Tibial nerve (tissue), 4 donors: ENCODE results near the gene GPR142. TPM values are rescaled to one million over a fixed set of nuclear protein-coding genes. Genes with fewer than 3 reads are reported as not detected.

ENCODE experiments used
- DNase-seq, 2 donors: peaks; one replicate each; pipeline ENCODE4 v3.0.0-alpha.2; 2019; ENCODE audit warnings: low spot score in 2 of 2
- H3K27ac ChIP-seq, 4 donors: fragments of 200-600 bp; sonication (generic) in 3 of 4; one replicate each; pipeline ENCODE4 v1.5.1; 2017 to 2019; ENCODE audit warnings: mild to moderate bottlenecking in 1 of 4
- H3K27me3 ChIP-seq, 2 donors: fragments of 200-600 bp; sonication (generic) in 1 of 2; one replicate each; pipeline versions ENCODE4 v1.5.1 to v1.6.0; 2017 to 2019
- H3K36me3 ChIP-seq, 3 donors: fragments of 200-600 bp; sonication (generic); one replicate each; pipeline ENCODE4 v1.5.1; 2018 to 2019
- H3K4me1 ChIP-seq, 4 donors: fragments of 200-600 bp; sonication (generic) in 3 of 4; one replicate each; pipeline ENCODE4 v1.5.1; 2017 to 2019
- H3K4me3 ChIP-seq, 4 donors: fragments of 200-600 bp; sonication (generic) in 3 of 4; one replicate each; pipeline ENCODE4 v1.5.1; 2017 to 2019; ENCODE audit warnings: mild to moderate bottlenecking in 1 of 4, moderate library complexity in 1 of 4
- H3K9me3 ChIP-seq, 4 donors: fragments of 200-600 bp; sonication (generic) in 3 of 4; one replicate each; pipeline ENCODE4 v1.5.1; 2017 to 2019
- EP300 ChIP-seq, 2 donors: sonication (generic); formaldehyde crosslinking; IDR thresholded peaks; one replicate each; pipeline ENCODE4 v1.6.1; 2017; ENCODE audit warnings: antibody characterized with exemption in 2 of 2, mild to moderate bottlenecking in 1 of 2
- POLR2A ChIP-seq, 2 donors: fragments of 450-650 bp; IDR thresholded peaks; one replicate each; pipeline ENCODE4 v1.6.1; 2017; ENCODE audit warnings: antibody characterized with exemption in 2 of 2, mild to moderate bottlenecking in 2 of 2, moderate library complexity in 2 of 2
- WGBS, 2 donors: methylation state at CpG; one replicate each; pipeline ENCODE4 v1.1.5; 2018; 5-methylcytosine and 5-hydroxymethylcytosine counted together
- total RNA-seq, 4 donors: library from RNA; depleted of rRNA; stranded (reverse); fragments of >200 nt; gene quantifications; one replicate each; pipeline ENCODE4 v1.1.0, GENCODE V29; 2016
- TF ChIP-seq, protein P1 (sequence below), 5 experiments: fragments of 200-600 bp in 3 of 5; fragments of 450-650 bp in 2 of 5; sonication (generic) in 3 of 5; IDR thresholded peaks; one replicate each; pipeline ENCODE4 v1.5.1; 2016 to 2019; ENCODE audit warnings: antibody characterized with exemption in 5 of 5, mild to moderate bottlenecking in 3 of 5, moderate library complexity in 2 of 5

The GPR142 gene
- total RNA-seq, 4 donors from 2014 or later, result 0.59 to 2.8 TPM; not detected in 2

DNA sequence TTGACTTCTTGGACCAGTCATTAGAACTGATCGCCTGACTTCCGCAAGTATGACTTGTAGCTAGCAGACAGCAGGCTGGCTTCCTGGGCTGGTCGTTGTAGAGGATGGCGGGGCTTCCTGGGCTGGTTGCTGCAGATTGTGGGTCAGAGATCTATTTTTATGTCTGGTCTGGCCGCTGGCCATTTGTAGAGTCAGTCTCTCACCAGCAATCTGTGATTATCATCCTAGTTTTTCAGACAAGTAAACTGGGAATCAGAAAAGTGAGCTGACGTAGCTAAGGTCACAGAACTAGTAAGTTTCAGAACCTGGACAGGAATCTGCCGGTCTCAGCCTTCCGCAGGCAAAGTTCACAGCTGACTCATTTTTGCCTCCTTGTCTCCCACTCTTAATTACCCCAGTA is 19.1 kb downstream of the GPR142 start:
- 35 to 43% methylated on average over 8 of the region's 8 CpGs for WGBS, 2 donors
- Histone ChIP-seq H3K4me3 (no peak overlapping the region), H3K27ac (peak overlapping the region in 2 of 4 donors; percentile 23 to 47), H3K27me3 (no peaks in the 10 kb centered on the region), H3K4me1 (no peaks in the 10 kb centered on the region), H3K9me3 (no peaks in the 10 kb centered on the region), H3K36me3 (no peaks in the 10 kb centered on the region)
- DNase-seq, result peak in 1 of 2 donors; percentile 13
- TF ChIP-seq POLR2A (IDR thresholded peaks at IDR 0.05) (no peak), EP300 (IDR thresholded peaks at IDR 0.05) (no peak)
- TF ChIP-seq, protein P1, sequence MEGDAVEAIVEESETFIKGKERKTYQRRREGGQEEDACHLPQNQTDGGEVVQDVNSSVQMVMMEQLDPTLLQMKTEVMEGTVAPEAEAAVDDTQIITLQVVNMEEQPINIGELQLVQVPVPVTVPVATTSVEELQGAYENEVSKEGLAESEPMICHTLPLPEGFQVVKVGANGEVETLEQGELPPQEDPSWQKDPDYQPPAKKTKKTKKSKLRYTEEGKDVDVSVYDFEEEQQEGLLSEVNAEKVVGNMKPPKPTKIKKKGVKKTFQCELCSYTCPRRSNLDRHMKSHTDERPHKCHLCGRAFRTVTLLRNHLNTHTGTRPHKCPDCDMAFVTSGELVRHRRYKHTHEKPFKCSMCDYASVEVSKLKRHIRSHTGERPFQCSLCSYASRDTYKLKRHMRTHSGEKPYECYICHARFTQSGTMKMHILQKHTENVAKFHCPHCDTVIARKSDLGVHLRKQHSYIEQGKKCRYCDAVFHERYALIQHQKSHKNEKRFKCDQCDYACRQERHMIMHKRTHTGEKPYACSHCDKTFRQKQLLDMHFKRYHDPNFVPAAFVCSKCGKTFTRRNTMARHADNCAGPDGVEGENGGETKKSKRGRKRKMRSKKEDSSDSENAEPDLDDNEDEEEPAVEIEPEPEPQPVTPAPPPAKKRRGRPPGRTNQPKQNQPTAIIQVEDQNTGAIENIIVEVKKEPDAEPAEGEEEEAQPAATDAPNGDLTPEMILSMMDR (IDR thresholded peaks at IDR 0.05), result no peak

DNA sequence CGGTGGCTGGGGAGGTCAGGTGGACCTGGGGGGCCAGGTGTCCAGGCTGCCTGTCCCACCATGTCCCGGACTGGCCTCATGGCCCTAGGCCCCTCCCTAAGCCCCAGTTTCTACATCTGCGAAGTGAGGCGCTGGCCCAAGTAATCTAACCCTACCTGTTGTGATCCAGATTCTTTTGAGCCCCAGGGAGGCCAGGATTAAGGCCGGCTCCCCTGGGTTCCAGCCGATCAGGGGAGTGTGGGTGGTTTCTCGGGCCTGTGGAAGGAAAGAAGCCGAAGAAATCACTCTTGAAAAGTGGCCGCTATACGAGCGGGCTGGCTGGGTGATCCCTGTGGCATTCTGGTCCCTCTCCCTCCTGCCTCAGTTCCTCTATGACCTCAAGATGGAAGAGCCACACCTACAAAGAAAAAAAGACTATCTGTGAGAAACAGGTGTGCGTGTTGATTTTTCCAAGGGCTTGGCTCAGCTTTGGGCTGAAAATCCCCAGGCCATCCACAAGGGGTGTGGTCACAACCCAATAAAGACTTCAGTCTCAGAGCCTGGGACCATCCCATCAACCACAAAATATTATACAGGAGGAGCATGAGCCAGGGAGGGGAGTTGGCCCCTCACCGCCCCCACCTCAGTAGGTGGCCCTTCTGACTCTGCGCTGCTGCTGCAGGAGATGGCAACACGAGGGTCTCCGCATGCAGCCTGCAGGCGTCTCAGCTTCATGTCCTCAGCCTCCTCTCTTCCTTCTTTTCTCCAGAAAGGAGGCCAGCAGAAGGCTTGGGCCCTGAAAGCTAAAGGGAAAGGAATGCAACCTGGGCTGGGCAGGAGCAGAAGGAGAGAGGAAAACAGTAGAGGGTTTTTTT is 20.3 kb downstream of the GPR142 start:
- DNase-seq, result no peak
- no peak overlapping the region for H3K4me3 ChIP-seq
- H3K27ac ChIP-seq, result peak overlapping the region in 1 of 4 donors; percentile 47
- no peaks in the 10 kb centered on the region for H3K4me1 ChIP-seq
- 63 to 66% methylated on average over 17 of the region's 17 CpGs for WGBS, 2 donors
- peaks cover 0 to 4% (median 0%) of the 10 kb centered on the region in 4 donors for H3K9me3 ChIP-seq
- H3K36me3 ChIP-seq, result no peaks in the 10 kb centered on the region
- H3K27me3 ChIP-seq, result no peaks in the 10 kb centered on the region
- TF ChIP-seq POLR2A (IDR thresholded peaks at IDR 0.05) (no peak), EP300 (IDR thresholded peaks at IDR 0.05) (no peak)
- TF ChIP-seq, protein P1 (IDR thresholded peaks at IDR 0.05), result no peak

DNA sequence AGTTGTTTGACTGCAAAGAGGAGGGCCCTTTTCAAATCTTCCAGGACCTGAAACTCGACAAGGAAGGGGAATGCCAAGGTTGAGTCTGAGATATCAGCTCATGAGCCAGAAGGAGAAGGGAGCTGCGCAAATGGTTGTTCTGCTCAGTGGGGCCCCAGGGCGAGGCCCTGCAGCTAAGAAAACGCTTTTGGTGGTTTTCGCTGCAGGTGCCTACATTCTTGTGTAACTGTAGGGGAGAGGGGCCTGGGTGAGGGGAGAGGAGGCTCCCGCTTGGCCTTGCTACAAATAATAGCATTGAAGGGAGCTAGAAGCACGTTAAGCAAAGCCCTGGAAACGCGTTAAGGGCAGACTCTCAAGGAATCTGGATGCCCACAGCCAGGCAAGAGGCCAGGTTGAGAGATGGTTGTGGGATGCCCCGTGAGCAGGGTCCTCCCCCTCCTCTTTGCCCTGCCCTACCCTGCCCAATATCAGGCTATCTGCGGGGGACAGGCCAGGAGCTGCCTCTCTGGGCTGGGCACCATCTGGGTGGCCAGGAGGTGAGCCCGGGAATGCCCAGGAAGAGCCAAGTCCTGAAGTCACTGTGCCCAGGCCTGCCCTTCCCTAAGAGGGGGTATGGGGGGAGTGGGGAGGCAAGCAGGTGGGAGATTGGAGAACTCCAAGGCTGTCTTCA is 21.9 kb downstream of the GPR142 start:
- no peak overlapping the region for H3K4me3 ChIP-seq
- WGBS, 2 donors, result 76 to 80% methylated on average over 11 to 12 of the region's 12 CpGs

DNA sequence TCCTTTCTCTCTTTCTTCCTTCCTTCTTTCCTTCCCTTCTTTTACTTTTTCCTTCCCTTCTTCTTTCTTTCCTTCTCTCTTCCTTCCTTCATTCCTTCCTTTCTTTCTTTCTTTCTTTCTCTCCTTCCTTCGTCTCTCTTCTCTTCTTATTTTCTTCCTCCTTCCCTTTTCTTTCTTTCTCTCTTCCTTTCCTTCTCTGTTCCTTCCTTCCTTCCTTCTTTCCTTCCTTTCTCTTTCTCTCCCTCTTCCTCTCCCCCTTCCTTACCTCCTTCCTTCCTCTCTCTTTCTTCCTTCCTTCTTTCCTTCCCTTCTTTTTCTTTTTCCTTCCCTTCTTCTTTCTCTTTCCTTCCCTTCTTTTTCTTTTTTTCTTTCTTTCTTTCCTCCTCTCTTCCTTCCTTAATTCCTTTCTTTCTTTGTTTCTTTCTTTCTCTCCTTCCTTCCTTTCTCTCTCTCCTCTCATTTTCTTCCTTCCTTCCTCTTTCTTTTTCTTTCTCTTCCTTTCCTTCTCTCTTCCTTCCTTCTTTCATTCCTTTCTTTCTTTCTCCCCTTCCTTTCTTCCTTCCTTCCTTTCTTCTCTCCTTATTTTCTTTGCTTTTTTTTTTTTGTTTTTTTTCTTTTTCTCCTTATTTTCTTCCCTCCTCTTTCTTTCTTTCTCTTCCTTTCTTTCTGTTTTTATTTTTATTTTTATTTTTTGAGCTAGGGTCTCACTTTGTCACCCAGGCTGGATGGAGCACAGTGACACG is 22.8 kb downstream of the GPR142 start:
- no peak overlapping the region for H3K4me3 ChIP-seq
- H3K9me3 ChIP-seq, result peaks cover 0 to 4% (median 0%) of the 10 kb centered on the region in 4 donors
- TF ChIP-seq EP300 (IDR thresholded peaks at IDR 0.05) (no peak), POLR2A (IDR thresholded peaks at IDR 0.05) (no peak)
- H3K36me3 ChIP-seq, result no peaks in the 10 kb centered on the region
- 85 to 87% methylated on average over 2 of the region's 2 CpGs for WGBS, 2 donors
- no peak for DNase-seq
- no peaks in the 10 kb centered on the region for H3K27me3 ChIP-seq
- no peaks in the 10 kb centered on the region for H3K4me1 ChIP-seq
- H3K27ac ChIP-seq, result no peak overlapping the region

More for the DNA sequence above, 21.9 kb downstream of the GPR142 start:
- H3K4me1 ChIP-seq, result no peaks in the 10 kb centered on the region
- H3K27ac ChIP-seq, result no peak overlapping the region
- TF ChIP-seq EP300 (IDR thresholded peaks at IDR 0.05) (no peak), POLR2A (IDR thresholded peaks at IDR 0.05) (no peak)
- TF ChIP-seq, protein P1 (IDR thresholded peaks at IDR 0.05), result no peak
- H3K9me3 ChIP-seq, result peaks cover 0 to 4% (median 0%) of the 10 kb centered on the region in 4 donors
- H3K27me3 ChIP-seq, result no peaks in the 10 kb centered on the region
- DNase-seq, result no peak
- no peaks in the 10 kb centered on the region for H3K36me3 ChIP-seq
